Stomach (tissue), 4 donors: ENCODE data around the gene SARS2.

Experiments
- CTCF ChIP-seq, 7 experiments: fragments of 450-650 bp in 4 of 7; fragments of 200-600 bp in 3 of 7; sonication (generic) in 3 of 7; IDR thresholded peaks; one replicate each; pipeline ENCODE4 v1.5.1; 2016 to 2019; ENCODE audit warnings: antibody characterized with exemption in 7 of 7, control low read depth in 2 of 7, mild to moderate bottlenecking in 1 of 7
- POLR2A ChIP-seq, 4 donors: fragments of 450-650 bp; IDR thresholded peaks; one replicate each; pipeline ENCODE4 v1.6.1; 2016; ENCODE audit warnings: antibody characterized with exemption in 4 of 4, control low read depth in 2 of 4, mild to moderate bottlenecking in 1 of 4, moderate library complexity in 1 of 4
- POLR2AphosphoS5 ChIP-seq, 3 donors: sonication (generic); formaldehyde crosslinking; IDR thresholded peaks; one replicate each; pipeline ENCODE4 v1.6.1; 2016; ENCODE audit warnings: antibody characterized with exemption in 3 of 3

- no peak for TF ChIP-seq POLR2AphosphoS5 (IDR thresholded peaks at IDR 0.05)
- TF ChIP-seq CTCF (IDR thresholded peaks at IDR 0.05) = no peak
- no peak for TF ChIP-seq POLR2A (IDR thresholded peaks at IDR 0.05)
These were observed 45.3 kb upstream of the SARS2 start for GRCh38 chr19:38975861-38976271.
